Mesendoderm (in vitro differentiated cells): ENCODE data around the gene KSR2.

Source experiments
- DNase-seq: peaks from one replicate; pipeline ENCODE4 v3.0.0; 2013
- H2AK5ac ChIP-seq: 2 replicates; pipeline ENCODE4 v1.6.1; 2013; ENCODE audit warnings: low read length, inconsistent platforms
- H2BK120ac ChIP-seq: 2 replicates; pipeline ENCODE4 v1.6.1; 2013; ENCODE audit warnings: low read depth, mild to moderate bottlenecking, low read length, moderate library complexity, mixed read lengths
- H2BK15ac ChIP-seq: replicated peaks from 2 replicates; pipeline ENCODE4 v1.6.1; 2013; ENCODE audit warnings: low read depth, mild to moderate bottlenecking, moderate library complexity
- H2BK5ac ChIP-seq: 2 replicates; pipeline ENCODE4 v1.6.1; 2013; ENCODE audit warnings: low read length, inconsistent platforms
- H3K18ac ChIP-seq: 2 replicates; pipeline ENCODE4 v1.6.1; 2013; ENCODE audit warnings: mild to moderate bottlenecking, low read length, mixed read lengths
- H3K23ac ChIP-seq: one replicate; pipeline ENCODE4 v1.6.1; 2013; ENCODE audit warnings: low read length
- H3K27ac ChIP-seq: 2 replicates; pipeline ENCODE4 v1.5.1; 2013; ENCODE audit warnings: low read depth, mild to moderate bottlenecking, inconsistent platforms, low read length, moderate library complexity
- H3K27me3 ChIP-seq: 2 replicates; pipeline ENCODE4 v1.6.1; 2013; ENCODE audit warnings: low read length, control low read depth, mild to moderate bottlenecking, inconsistent platforms; ENCODE audit not compliant: insufficient read depth, poor library complexity
- H3K36me3 ChIP-seq: 2 replicates; pipeline ENCODE4 v1.6.1; 2013; ENCODE audit warnings: low read length, inconsistent platforms; ENCODE audit not compliant: control insufficient read depth, insufficient read depth
- H3K4ac ChIP-seq: one replicate; pipeline ENCODE4 v1.6.1; 2013; ENCODE audit warnings: low read depth, mild to moderate bottlenecking, low read length, moderate library complexity
- H3K4me1 ChIP-seq: 2 replicates; pipeline ENCODE4 v1.6.1; 2013; ENCODE audit warnings: low read depth, low read length, inconsistent platforms; ENCODE audit not compliant: control insufficient read depth
- H3K4me2 ChIP-seq: 2 replicates; pipeline ENCODE4 v1.6.1; 2013; ENCODE audit warnings: low read length
- H3K4me3 ChIP-seq: 2 replicates; pipeline ENCODE4 v1.5.1; 2013; ENCODE audit warnings: mild to moderate bottlenecking, low read length
- H3K56ac ChIP-seq: one replicate; pipeline ENCODE4 v1.6.1; 2013; ENCODE audit warnings: low read length
- H3K79me1 ChIP-seq: 2 replicates; pipeline ENCODE4 v1.6.1; 2013; ENCODE audit warnings: low read length, inconsistent platforms
- H3K79me2 ChIP-seq: 2 replicates; pipeline ENCODE4 v1.6.1; 2013; ENCODE audit warnings: mild to moderate bottlenecking, low read length; ENCODE audit not compliant: control insufficient read depth, insufficient read depth
- H3K9ac ChIP-seq: 2 replicates; pipeline ENCODE4 v1.6.1; 2013; ENCODE audit warnings: low read length, inconsistent platforms
- H4K5ac ChIP-seq: one replicate; pipeline ENCODE4 v1.6.1; 2013; ENCODE audit warnings: low read length
- H4K8ac ChIP-seq: one replicate; pipeline ENCODE4 v1.6.1; 2013; ENCODE audit warnings: low read depth, mild to moderate bottlenecking, control low read depth, low read length, moderate library complexity
- WGBS: extraction: QIAGEN DNeasy Blood & Tissue Kit; methylation state at CpG from one replicate; pipeline ENCODE4 v1.1.7; 2013; ENCODE audit warnings: low lambda C conversion rate, missing lambda C conversion rate; ENCODE audit not compliant: insufficient coverage; ENCODE audit errors: extremely low coverage; 5-methylcytosine and 5-hydroxymethylcytosine counted together

Gene KSR2

GRCh38 chr12:117658226-117658625 is 310.6 kb downstream of the KSR2 start:
- H3K18ac ChIP-seq = no peak overlapping the region
- DNase-seq = peak; percentile 13
- H3K36me3 ChIP-seq = no peaks in the 10 kb centered on the region
- no peaks in the 10 kb centered on the region for H3K27me3 ChIP-seq
- H3K4ac ChIP-seq = no peak overlapping the region
- no peak overlapping the region for H3K4me3 ChIP-seq
- H3K23ac ChIP-seq = no peak overlapping the region
- no peak overlapping the region for H2BK15ac ChIP-seq
- no peaks in the 10 kb centered on the region for H3K79me1 ChIP-seq
- no CpG with 5 or more reads among the region's 2 CpGs for WGBS
- H3K4me1 ChIP-seq = no peaks in the 10 kb centered on the region
- no peak overlapping the region for H3K9ac ChIP-seq
- H2BK5ac ChIP-seq = no peak overlapping the region
- no peak overlapping the region for H4K5ac ChIP-seq
- H3K27ac ChIP-seq = no peak overlapping the region
- H3K79me2 ChIP-seq = no peaks in the 10 kb centered on the region
- H2AK5ac ChIP-seq = no peak overlapping the region
- no peak overlapping the region for H2BK120ac ChIP-seq
- no peak overlapping the region for H3K56ac ChIP-seq
- H4K8ac ChIP-seq = no peak overlapping the region
- no peak overlapping the region for H3K4me2 ChIP-seq

GRCh38 chr12:117649796-117650195 is 319.0 kb downstream of the KSR2 start:
- H3K4me3 ChIP-seq = no peak overlapping the region
- H4K8ac ChIP-seq = no peak overlapping the region
- no peak overlapping the region for H2AK5ac ChIP-seq
- no peak overlapping the region for H2BK15ac ChIP-seq
- DNase-seq = no peak
- no peak overlapping the region for H3K56ac ChIP-seq
- H3K4ac ChIP-seq = no peak overlapping the region
- H2BK5ac ChIP-seq = no peak overlapping the region
- no peak overlapping the region for H3K23ac ChIP-seq
- no peak overlapping the region for H3K4me2 ChIP-seq
- no peak overlapping the region for H2BK120ac ChIP-seq
- no peak overlapping the region for H3K18ac ChIP-seq
- H3K27ac ChIP-seq = no peak overlapping the region
- no peak overlapping the region for H3K9ac ChIP-seq
- H3K27me3 ChIP-seq = no peaks in the 10 kb centered on the region
- H3K4me1 ChIP-seq = no peaks in the 10 kb centered on the region
- H3K36me3 ChIP-seq = no peaks in the 10 kb centered on the region
- H3K79me1 ChIP-seq = no peaks in the 10 kb centered on the region
- H4K5ac ChIP-seq = no peak overlapping the region
- no peaks in the 10 kb centered on the region for H3K79me2 ChIP-seq

- H3K27ac ChIP-seq = no peak overlapping the region
- no peak overlapping the region for H3K18ac ChIP-seq
- no peak overlapping the region for H4K5ac ChIP-seq
- no peak overlapping the region for H3K4ac ChIP-seq
- no CpG with 5 or more reads among the region's 7 CpGs for WGBS
- no peaks in the 10 kb centered on the region for H3K4me1 ChIP-seq
- no peak overlapping the region for H3K4me2 ChIP-seq
- no peak overlapping the region for H3K56ac ChIP-seq
- H3K27me3 ChIP-seq = no peaks in the 10 kb centered on the region
- no peaks in the 10 kb centered on the region for H3K79me2 ChIP-seq
- H2AK5ac ChIP-seq = no peak overlapping the region
- no peak overlapping the region for H3K9ac ChIP-seq
- H2BK5ac ChIP-seq = no peak overlapping the region
- H3K4me3 ChIP-seq = no peak overlapping the region
- no peak overlapping the region for H4K8ac ChIP-seq
- no peak overlapping the region for H3K23ac ChIP-seq
- H3K79me1 ChIP-seq = no peaks in the 10 kb centered on the region
- no peak overlapping the region for H2BK120ac ChIP-seq
- no peak overlapping the region for H2BK15ac ChIP-seq
- no peak for DNase-seq
- H3K36me3 ChIP-seq = no peaks in the 10 kb centered on the region
Observed at GRCh38 chr12:117646520-117646919, 322.3 kb downstream of the KSR2 start.

GRCh38 chr12:117645473-117645872 is 323.3 kb downstream of the KSR2 start:
- H3K4me3 ChIP-seq = no peak overlapping the region
- no CpG with 5 or more reads among the region's 3 CpGs for WGBS
- H3K4ac ChIP-seq = no peak overlapping the region
- no peak overlapping the region for H2AK5ac ChIP-seq
- H3K18ac ChIP-seq = no peak overlapping the region
- no peak overlapping the region for H3K27ac ChIP-seq
- no peak overlapping the region for H2BK5ac ChIP-seq
- no peaks in the 10 kb centered on the region for H3K79me1 ChIP-seq
- no peak overlapping the region for H3K23ac ChIP-seq
- H4K8ac ChIP-seq = no peak overlapping the region
- H3K56ac ChIP-seq = no peak overlapping the region
- DNase-seq = no peak
- no peaks in the 10 kb centered on the region for H3K27me3 ChIP-seq
- no peak overlapping the region for H3K4me2 ChIP-seq
- H2BK15ac ChIP-seq = no peak overlapping the region
- H3K79me2 ChIP-seq = no peaks in the 10 kb centered on the region
- H3K36me3 ChIP-seq = no peaks in the 10 kb centered on the region
- H4K5ac ChIP-seq = no peak overlapping the region
- H3K9ac ChIP-seq = no peak overlapping the region
- H3K4me1 ChIP-seq = no peaks in the 10 kb centered on the region
- H2BK120ac ChIP-seq = no peak overlapping the region

GRCh38 chr12:117643971-117644370 is 324.8 kb downstream of the KSR2 start:
- no CpG with 5 or more reads among the region's 4 CpGs for WGBS
- DNase-seq = peak; percentile 32
- H3K36me3 ChIP-seq = no peaks in the 10 kb centered on the region
- no peak overlapping the region for H3K27ac ChIP-seq
- H3K4ac ChIP-seq = no peak overlapping the region
- no peaks in the 10 kb centered on the region for H3K79me2 ChIP-seq
- H3K4me2 ChIP-seq = no peak overlapping the region
- no peak overlapping the region for H3K23ac ChIP-seq
- no peak overlapping the region for H3K56ac ChIP-seq
- H2BK15ac ChIP-seq = no peak overlapping the region
- no peaks in the 10 kb centered on the region for H3K27me3 ChIP-seq
- no peak overlapping the region for H2BK5ac ChIP-seq
- H3K18ac ChIP-seq = no peak overlapping the region
- no peak overlapping the region for H4K8ac ChIP-seq
- no peaks in the 10 kb centered on the region for H3K4me1 ChIP-seq
- no peak overlapping the region for H2AK5ac ChIP-seq
- no peak overlapping the region for H4K5ac ChIP-seq
- H3K79me1 ChIP-seq = no peaks in the 10 kb centered on the region
- no peak overlapping the region for H3K9ac ChIP-seq
- no peak overlapping the region for H3K4me3 ChIP-seq
- no peak overlapping the region for H2BK120ac ChIP-seq

- Histone ChIP-seq H3K23ac (no peak overlapping the region), H4K5ac (no peak overlapping the region), H3K9ac (no peak overlapping the region), H3K27me3 (no peaks in the 10 kb centered on the region), H3K4ac (no peak overlapping the region), H2BK5ac (no peak overlapping the region), H3K4me3 (no peak overlapping the region), H3K4me2 (no peak overlapping the region), H3K27ac (no peak overlapping the region), H2BK120ac (no peak overlapping the region), H3K79me2 (no peaks in the 10 kb centered on the region), H4K8ac (no peak overlapping the region), H3K36me3 (no peaks in the 10 kb centered on the region), H3K4me1 (no peaks in the 10 kb centered on the region), H2AK5ac (no peak overlapping the region), H3K18ac (no peak overlapping the region), H3K79me1 (no peaks in the 10 kb centered on the region), H2BK15ac (no peak overlapping the region), H3K56ac (no peak overlapping the region)
- DNase-seq = no peak
- WGBS = no CpG with 5 or more reads among the region's 7 CpGs
Observed at GRCh38 chr12:117641885-117642284, 326.9 kb downstream of the KSR2 start.
